ENCODE results near the gene VWDE.
A peak's percentile ranks its signal among the peaks of the same experiment; 100 is the strongest.
"Not testable (repeated sequence)": the region's sequence is repeated elsewhere in the genome, so short reads cannot be mapped to it uniquely, and the experiment has no call there.

The VWDE gene

DNA sequence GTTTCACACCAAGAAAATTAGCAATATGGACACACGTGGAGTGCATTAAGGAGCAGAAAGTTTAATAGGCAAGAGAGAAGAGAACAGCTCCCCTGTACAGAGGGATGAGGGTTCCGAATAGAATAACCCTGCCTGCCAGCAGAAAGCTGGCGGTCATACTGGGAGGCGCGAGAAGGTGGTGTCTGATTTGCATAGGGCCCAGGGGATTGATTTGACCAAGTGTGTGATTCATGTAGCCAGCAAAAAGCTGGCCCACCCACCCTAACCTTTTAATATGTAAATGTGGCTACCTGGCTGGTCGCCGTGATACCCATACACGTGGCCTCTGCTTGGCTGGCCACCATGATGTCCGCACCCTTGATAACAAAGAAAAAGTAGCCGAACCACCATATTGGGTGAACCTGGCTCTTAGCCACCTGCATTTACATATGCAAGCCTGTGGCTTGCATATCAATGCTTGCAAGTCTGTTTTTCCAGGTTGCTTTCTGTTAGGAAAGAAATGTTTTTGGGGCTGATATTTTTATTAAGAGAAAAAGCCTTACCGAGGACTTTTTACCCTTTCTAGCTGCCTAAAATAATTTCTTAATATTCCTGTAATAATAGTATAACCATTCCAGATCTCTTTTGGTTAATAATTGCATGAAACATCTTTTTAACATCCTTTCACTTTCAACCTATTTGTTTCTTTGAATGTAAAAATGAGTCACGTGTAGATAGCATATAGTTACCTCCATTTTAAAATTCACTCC lies 20.5 kb upstream of the VWDE start:
- Histone ChIP-seq H3K36me3 (ENCODE audit: control insufficient read depth, insufficient read depth, low read length) (no peaks in the 10 kb centered on the region), H3K9me3 (ENCODE audit: control insufficient read depth, insufficient read depth, low read depth, low read length) (peaks cover 10% of the 10 kb centered on the region; the same call in 1 of the 2 replicates), H3K9ac (ENCODE audit: low read length) (peak overlapping the region; percentile 80), H3K27me3 (ENCODE audit: control insufficient read depth, insufficient read depth, low read length) (no peaks in the 10 kb centered on the region), H3K4me3 (ENCODE audit: low read depth, low read length) (peak overlapping the region; percentile 45), H3K27ac (ENCODE audit: low read depth, low read length) (peak overlapping the region; percentile 99), H3K4me1 (ENCODE audit: control insufficient read depth, insufficient read depth, low read length) (peaks cover 27% of the 10 kb centered on the region)

DNA sequence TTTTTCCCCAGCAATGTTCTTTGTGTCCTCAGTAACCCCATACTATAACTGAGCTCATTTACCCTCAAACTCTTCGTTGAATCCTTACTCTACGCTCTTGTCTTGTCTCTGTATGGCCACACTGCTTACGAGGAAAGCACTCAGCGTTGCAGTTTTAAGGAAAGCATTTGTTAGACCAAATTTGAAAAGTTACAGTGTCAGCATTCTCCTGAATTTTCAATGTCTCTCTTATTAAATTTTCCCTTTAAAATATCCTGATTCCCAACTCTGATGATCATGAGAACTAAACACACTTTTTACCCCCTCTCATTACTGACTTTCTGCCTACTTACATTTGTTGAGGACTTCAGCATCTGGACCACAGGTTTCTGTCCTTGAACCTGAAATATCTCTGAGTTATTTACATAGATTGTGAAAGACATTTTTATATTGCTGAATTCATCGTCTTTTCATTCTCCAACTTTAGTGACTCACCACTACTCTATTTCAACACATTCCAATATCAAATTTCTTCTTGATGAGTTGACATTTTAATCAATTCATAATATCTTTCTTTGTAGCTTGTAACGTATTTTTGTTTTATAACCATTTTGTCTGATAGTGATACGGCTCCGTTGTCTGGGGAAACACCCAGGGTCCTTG lies 19.8 kb upstream of the VWDE start:
- peak overlapping the region; percentile 45 for H3K4me3 ChIP-seq (ENCODE audit: low read depth, low read length)
- H3K27me3 ChIP-seq (ENCODE audit: control insufficient read depth, insufficient read depth, low read length) = no peaks in the 10 kb centered on the region
- H3K36me3 ChIP-seq (ENCODE audit: control insufficient read depth, insufficient read depth, low read length) = no peaks in the 10 kb centered on the region
- peaks cover 27% of the 10 kb centered on the region for H3K4me1 ChIP-seq (ENCODE audit: control insufficient read depth, insufficient read depth, low read length)
- peak overlapping the region; percentile 96 for H3K27ac ChIP-seq (ENCODE audit: low read depth, low read length)
- H3K9ac ChIP-seq (ENCODE audit: low read length) = peak overlapping the region; percentile 80
- H3K9me3 ChIP-seq (ENCODE audit: control insufficient read depth, insufficient read depth, low read depth, low read length) = peaks cover 10% of the 10 kb centered on the region; the same call in 1 of the 2 replicates

DNA sequence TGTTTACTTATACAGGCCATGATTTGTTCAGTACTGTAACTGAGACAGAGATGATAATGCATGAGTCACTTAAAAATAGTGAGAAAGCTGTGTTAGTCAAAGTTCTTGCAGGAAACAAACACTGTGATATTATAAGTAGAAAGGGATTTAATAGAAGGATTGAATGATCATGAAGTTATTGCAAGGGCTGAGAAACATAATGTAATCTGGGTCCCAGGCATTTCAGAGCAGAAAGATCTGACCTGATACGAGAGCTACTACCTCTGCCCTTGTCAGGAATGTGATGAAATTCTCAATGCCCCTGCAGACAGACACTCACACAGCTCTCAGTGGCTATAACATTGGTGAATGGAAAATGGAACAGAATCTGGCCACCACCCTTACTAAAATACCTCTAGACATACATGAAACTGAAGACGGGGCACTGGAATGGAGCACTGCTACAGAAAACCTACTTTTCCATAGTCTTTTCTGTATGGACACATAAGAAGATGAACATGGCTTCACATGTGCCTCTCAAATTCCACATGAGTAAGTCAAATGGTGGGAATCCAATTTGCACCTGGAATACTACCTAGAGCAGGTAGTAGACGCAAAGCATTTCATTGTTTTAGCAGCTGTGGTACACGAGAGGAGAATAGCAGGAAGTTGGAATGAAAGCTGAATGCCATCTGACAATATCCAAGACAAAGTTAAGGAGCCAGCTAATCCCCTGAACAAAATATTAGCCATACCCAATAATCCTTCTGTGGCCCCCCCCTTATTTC lies 19.1 kb upstream of the VWDE start:
- peaks cover 10% of the 10 kb centered on the region; the same call in 1 of the 2 replicates for H3K9me3 ChIP-seq (ENCODE audit: control insufficient read depth, insufficient read depth, low read depth, low read length)
- H3K4me1 ChIP-seq (ENCODE audit: control insufficient read depth, insufficient read depth, low read length) = peaks cover 27% of the 10 kb centered on the region
- 0 out of 2 replicates have a peak overlapping the region, but pooled peaks have one; percentile 45 for H3K4me3 ChIP-seq (ENCODE audit: low read depth, low read length)
- no peak overlapping the region for H3K9ac ChIP-seq (ENCODE audit: low read length)
- H3K36me3 ChIP-seq (ENCODE audit: control insufficient read depth, insufficient read depth, low read length) = no peaks in the 10 kb centered on the region
- H3K27ac ChIP-seq (ENCODE audit: low read depth, low read length) = peak overlapping the region; percentile 96
- no peaks in the 10 kb centered on the region for H3K27me3 ChIP-seq (ENCODE audit: control insufficient read depth, insufficient read depth, low read length)

GRCh38 chr7:12418452-12418851 lies 14.8 kb upstream of the VWDE start:
- no peak overlapping the region for H3K27ac ChIP-seq (ENCODE audit: low read depth, low read length)
- H3K36me3 ChIP-seq (ENCODE audit: control insufficient read depth, insufficient read depth, low read length) = no peaks in the 10 kb centered on the region
- peaks cover 15% of the 10 kb centered on the region for H3K4me1 ChIP-seq (ENCODE audit: control insufficient read depth, insufficient read depth, low read length)
- H3K27me3 ChIP-seq (ENCODE audit: control insufficient read depth, insufficient read depth, low read length) = no peaks in the 10 kb centered on the region
- no peak overlapping the region for H3K9ac ChIP-seq (ENCODE audit: low read length)
- no peak overlapping the region for H3K4me3 ChIP-seq (ENCODE audit: low read depth, low read length)
- H3K9me3 ChIP-seq (ENCODE audit: control insufficient read depth, insufficient read depth, low read depth, low read length) = no peaks in the 10 kb centered on the region

- Histone ChIP-seq H3K9ac (ENCODE audit: low read length) (no peak overlapping the region), H3K36me3 (ENCODE audit: control insufficient read depth, insufficient read depth, low read length) (no peaks in the 10 kb centered on the region), H3K4me3 (ENCODE audit: low read depth, low read length) (no peak overlapping the region), H3K27ac (ENCODE audit: low read depth, low read length) (no peak overlapping the region), H3K9me3 (ENCODE audit: control insufficient read depth, insufficient read depth, low read depth, low read length) (no peaks in the 10 kb centered on the region; the same call in 1 of the 2 replicates), H3K27me3 (ENCODE audit: control insufficient read depth, insufficient read depth, low read length) (no peaks in the 10 kb centered on the region), H3K4me1 (ENCODE audit: control insufficient read depth, insufficient read depth, low read length) (peaks cover 5% of the 10 kb centered on the region; the same call in 1 of the 2 replicates)
These were observed 11.4 kb upstream of the VWDE start for GRCh38 chr7:12415072-12415471.

DNA sequence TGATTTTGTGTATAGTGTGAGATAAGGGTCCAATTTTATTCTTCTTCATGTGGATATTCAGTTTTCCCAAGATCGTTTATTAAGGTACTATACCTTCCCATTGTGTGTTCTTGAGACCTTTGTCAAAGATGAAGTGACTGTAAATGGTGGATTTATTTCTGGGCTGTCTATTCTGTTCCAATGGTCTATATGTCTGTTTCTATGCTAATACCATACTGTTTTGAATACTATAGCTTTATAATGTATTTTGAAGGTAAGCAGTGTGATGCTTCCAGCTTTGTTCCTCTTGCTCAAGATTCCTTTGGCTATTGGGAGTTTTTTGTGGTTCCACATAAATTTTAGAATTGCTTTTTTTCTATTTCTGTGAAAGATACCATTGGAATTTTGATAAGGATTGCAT lies 8.7 kb upstream of the VWDE start:
- H3K27me3 ChIP-seq (ENCODE audit: control insufficient read depth, insufficient read depth, low read length) = no peaks in the 10 kb centered on the region
- no peak overlapping the region for H3K4me3 ChIP-seq (ENCODE audit: low read depth, low read length)
- no peaks in the 10 kb centered on the region; the same call in 1 of the 2 replicates for H3K9me3 ChIP-seq (ENCODE audit: control insufficient read depth, insufficient read depth, low read depth, low read length)
- no peak overlapping the region for H3K9ac ChIP-seq (ENCODE audit: low read length)
- H3K4me1 ChIP-seq (ENCODE audit: control insufficient read depth, insufficient read depth, low read length) = peaks cover 10% of the 10 kb centered on the region; the same call in 1 of the 2 replicates
- H3K36me3 ChIP-seq (ENCODE audit: control insufficient read depth, insufficient read depth, low read length) = no peaks in the 10 kb centered on the region
- H3K27ac ChIP-seq (ENCODE audit: low read depth, low read length) = no peak overlapping the region

- peaks cover 10% of the 10 kb centered on the region; the same call in 1 of the 2 replicates for H3K4me1 ChIP-seq (ENCODE audit: control insufficient read depth, insufficient read depth, low read length)
- no peaks in the 10 kb centered on the region for H3K27me3 ChIP-seq (ENCODE audit: control insufficient read depth, insufficient read depth, low read length)
- H3K36me3 ChIP-seq (ENCODE audit: control insufficient read depth, insufficient read depth, low read length) = no peaks in the 10 kb centered on the region
- H3K27ac ChIP-seq (ENCODE audit: low read depth, low read length) = no peak overlapping the region
- H3K4me3 ChIP-seq (ENCODE audit: low read depth, low read length) = no peak overlapping the region
- no peaks in the 10 kb centered on the region; the same call in 1 of the 2 replicates for H3K9me3 ChIP-seq (ENCODE audit: control insufficient read depth, insufficient read depth, low read depth, low read length)
- H3K9ac ChIP-seq (ENCODE audit: low read length) = no peak overlapping the region
These were observed 6.9 kb upstream of the VWDE start for GRCh38 chr7:12410523-12410922.

- H3K27me3 ChIP-seq (ENCODE audit: control insufficient read depth, insufficient read depth, low read length) = peaks cover 5% of the 10 kb centered on the region
- no peak overlapping the region for H3K9ac ChIP-seq (ENCODE audit: low read length)
- no peaks in the 10 kb centered on the region; the same call in 1 of the 2 replicates for H3K9me3 ChIP-seq (ENCODE audit: control insufficient read depth, insufficient read depth, low read depth, low read length)
- no peaks in the 10 kb centered on the region for H3K36me3 ChIP-seq (ENCODE audit: control insufficient read depth, insufficient read depth, low read length)
- peaks cover 10% of the 10 kb centered on the region; the same call in 1 of the 2 replicates for H3K4me1 ChIP-seq (ENCODE audit: control insufficient read depth, insufficient read depth, low read length)
- H3K4me3 ChIP-seq (ENCODE audit: low read depth, low read length) = no peak overlapping the region
- no peak overlapping the region for H3K27ac ChIP-seq (ENCODE audit: low read depth, low read length)
These were observed 5.5 kb upstream of the VWDE start for GRCh38 chr7:12409097-12409711.

DNA sequence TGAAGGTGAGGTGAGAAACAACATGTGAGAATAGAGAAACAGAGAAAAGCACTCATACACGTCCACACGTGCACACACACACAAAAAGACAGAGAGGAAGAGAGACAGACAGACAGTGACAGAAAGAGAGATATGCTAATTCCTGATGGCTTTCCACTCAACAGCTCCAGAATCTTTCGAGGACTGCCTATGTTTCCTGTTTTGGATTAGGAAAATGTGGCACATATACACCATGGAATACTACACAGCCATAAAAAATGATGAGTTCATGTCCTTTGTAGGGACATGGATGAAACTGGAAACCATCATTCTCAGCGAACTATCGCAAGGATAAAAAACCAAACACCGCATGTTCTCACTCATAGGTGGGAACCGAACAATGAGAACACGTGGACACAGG lies 4.0 kb upstream of the VWDE start:
- H3K4me3 ChIP-seq (ENCODE audit: low read depth, low read length); H3K9me3 ChIP-seq (ENCODE audit: control insufficient read depth, insufficient read depth, low read depth, low read length); H3K9ac ChIP-seq (ENCODE audit: low read length); H3K36me3 ChIP-seq (ENCODE audit: control insufficient read depth, insufficient read depth, low read length); H3K4me1 ChIP-seq (ENCODE audit: control insufficient read depth, insufficient read depth, low read length); H3K27ac ChIP-seq (ENCODE audit: low read depth, low read length): not testable (repeated sequence)
- H3K27me3 ChIP-seq (ENCODE audit: control insufficient read depth, insufficient read depth, low read length) = peaks cover 11% of the 10 kb centered on the region

- no peak overlapping the region for H3K9ac ChIP-seq (ENCODE audit: low read length)
- no peaks in the 10 kb centered on the region for H3K4me1 ChIP-seq (ENCODE audit: control insufficient read depth, insufficient read depth, low read length)
- H3K27ac ChIP-seq (ENCODE audit: low read depth, low read length) = no peak overlapping the region
- H3K4me3 ChIP-seq (ENCODE audit: low read depth, low read length) = peak overlapping the region; percentile 93
- peaks cover 10% of the 10 kb centered on the region for H3K36me3 ChIP-seq (ENCODE audit: control insufficient read depth, insufficient read depth, low read length)
- peaks cover 11% of the 10 kb centered on the region for H3K27me3 ChIP-seq (ENCODE audit: control insufficient read depth, insufficient read depth, low read length)
- peaks cover 15% of the 10 kb centered on the region for H3K9me3 ChIP-seq (ENCODE audit: control insufficient read depth, insufficient read depth, low read depth, low read length)
These were observed 1.3 kb downstream of the VWDE start for GRCh38 chr7:12402365-12402725.

Data from HUES6 (cell line).